Heart left ventricle (tissue), 13 donors: ENCODE results near the gene NDFIP2.

ENCODE experiments used
- POLR2A ChIP-seq, 2 donors: fragments of 450-650 bp; IDR thresholded peaks; one replicate each; pipeline ENCODE4 v1.6.1; 2017; ENCODE audit warnings: antibody characterized with exemption in 2 of 2, mild to moderate bottlenecking in 2 of 2, moderate library complexity in 2 of 2
- TF ChIP-seq, protein P1 (sequence below), 12 donors: fragments of 200-600 bp; sonication (generic) in 4 of 12; IDR thresholded peaks; one replicate each; pipeline versions ENCODE4 v1.5.0 to v1.8.0; 2018 to 2022; ENCODE audit warnings: antibody characterized with exemption in 12 of 12, mild to moderate bottlenecking in 5 of 12
- donor health status: ischemic (EF 13 %, LVEDD 7.1; RV severe dilation, severe dysfunction).
- donor health status: DM: no; HTN: yes; CAD: no.
- donor health status: DM: no; HTN: no; CAD: no.
- donor health status: ischemic (EF 25% LVEDD 6.9; RV normal size, moderate dysfunction).
- donor health status: ischemic (EF 25% LVEDD 5.7; RV mildly dilated, moderate dysfunction).
- donor health status: ischemic (EF 35%, LVEDD 5.7; RV mildly dilated, moderate dysfunction).
- donor health status: nonischemic (EF 11% LVEDD 7.7; RV severe dilation, severe dysfunction).
- donor health status: DM: yes; HTN: yes; CAD: no.
- donor health status: PGD.
- donor health status: ischemic (EF 29% LVEDD 5.4; RV normal size, mild dysfunction).
- donor health status: nonischemic (EF 23%, LVEDD 6.1; RV moderate dilation, normal function).

DNA sequence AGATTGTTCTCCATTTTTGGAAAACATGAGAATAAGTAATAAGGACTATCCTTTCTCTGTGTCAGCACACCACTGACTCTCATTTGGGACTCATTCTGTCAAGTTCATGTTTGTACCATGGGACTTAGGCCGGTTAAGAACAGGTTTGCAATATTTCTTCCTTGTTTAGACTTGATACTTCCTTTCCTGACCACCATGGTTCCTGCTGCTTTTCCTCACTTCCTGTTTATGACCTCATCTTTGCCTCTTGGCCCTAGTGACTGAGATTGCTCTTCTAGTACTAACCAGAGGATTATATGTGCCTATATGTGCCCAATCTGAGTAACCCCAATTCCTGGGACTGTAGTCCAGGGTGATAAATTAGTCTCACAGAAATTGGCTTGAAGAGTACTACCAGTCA lies 32.5 kb upstream of the NDFIP2 start:
- TF ChIP-seq, protein P1, sequence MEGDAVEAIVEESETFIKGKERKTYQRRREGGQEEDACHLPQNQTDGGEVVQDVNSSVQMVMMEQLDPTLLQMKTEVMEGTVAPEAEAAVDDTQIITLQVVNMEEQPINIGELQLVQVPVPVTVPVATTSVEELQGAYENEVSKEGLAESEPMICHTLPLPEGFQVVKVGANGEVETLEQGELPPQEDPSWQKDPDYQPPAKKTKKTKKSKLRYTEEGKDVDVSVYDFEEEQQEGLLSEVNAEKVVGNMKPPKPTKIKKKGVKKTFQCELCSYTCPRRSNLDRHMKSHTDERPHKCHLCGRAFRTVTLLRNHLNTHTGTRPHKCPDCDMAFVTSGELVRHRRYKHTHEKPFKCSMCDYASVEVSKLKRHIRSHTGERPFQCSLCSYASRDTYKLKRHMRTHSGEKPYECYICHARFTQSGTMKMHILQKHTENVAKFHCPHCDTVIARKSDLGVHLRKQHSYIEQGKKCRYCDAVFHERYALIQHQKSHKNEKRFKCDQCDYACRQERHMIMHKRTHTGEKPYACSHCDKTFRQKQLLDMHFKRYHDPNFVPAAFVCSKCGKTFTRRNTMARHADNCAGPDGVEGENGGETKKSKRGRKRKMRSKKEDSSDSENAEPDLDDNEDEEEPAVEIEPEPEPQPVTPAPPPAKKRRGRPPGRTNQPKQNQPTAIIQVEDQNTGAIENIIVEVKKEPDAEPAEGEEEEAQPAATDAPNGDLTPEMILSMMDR (IDR thresholded peaks at IDR 0.05): no peak
- TF ChIP-seq POLR2A (IDR thresholded peaks at IDR 0.05): no peak
